H1 (cell line): Measurements from ENCODE around the gene LGALSL. TPM values are rescaled to one million over a fixed set of nuclear protein-coding genes. Genes with fewer than 3 reads are reported as not detected.

Experiments used
- BRCA1 ChIP-seq: IDR thresholded peaks from 2 replicates; pipeline ENCODE4 v1.6.1; 2012; ENCODE audit warnings: low read depth, low read length, improper control_type of control experiment
- CHD2 ChIP-seq: IDR thresholded peaks from 2 replicates; pipeline ENCODE4 v1.6.1; 2012; ENCODE audit warnings: low read length, improper control_type of control experiment
- CHD7 ChIP-seq: fragments of 300-600 bp; sonication (generic); IDR thresholded peaks from 2 replicates; pipeline ENCODE4 v1.7.1; 2012; ENCODE audit warnings: low read length, moderate library complexity, mild to moderate bottlenecking, inconsistent platforms; ENCODE audit not compliant: insufficient replicate concordance
- EP300 ChIP-seq, 2 experiments: IDR thresholded peaks; 1 replicate in 1 of 2; 2 replicates in 1 of 2; pipeline ENCODE4 v1.6.1; 2011 to 2012; ENCODE audit warnings: low read depth in 2 of 2, low read length in 2 of 2, mild to moderate bottlenecking in 2 of 2, borderline replicate concordance in 1 of 2, inconsistent platforms in 1 of 2, moderate library complexity in 1 of 2
- GTF2F1 ChIP-seq: IDR thresholded peaks from 2 replicates; pipeline ENCODE4 v1.6.1; 2012; ENCODE audit warnings: low read depth, low read length, improper control_type of control experiment, borderline replicate concordance
- MAFK ChIP-seq: IDR thresholded peaks from 2 replicates; pipeline ENCODE4 v1.6.1; 2012; ENCODE audit warnings: low read depth, mild to moderate bottlenecking, improper control_type of control experiment, low read length
- RBBP5 ChIP-seq: IDR thresholded peaks from 2 replicates; pipeline ENCODE4 v1.7.1; 2012; ENCODE audit warnings: low read depth, mild to moderate bottlenecking, inconsistent platforms, low read length, moderate library complexity, borderline replicate concordance
- SIRT6 ChIP-seq: IDR thresholded peaks from one replicate; pipeline ENCODE4 v1.7.1; 2012; ENCODE audit warnings: low read length, inconsistent platforms
- SRF ChIP-seq: IDR thresholded peaks from 2 replicates; pipeline ENCODE4 v1.6.1; 2011; ENCODE audit warnings: mild to moderate bottlenecking, low read depth, low read length, moderate library complexity
- TCF12 ChIP-seq: IDR thresholded peaks from 2 replicates; pipeline ENCODE4 v1.6.1; 2011; ENCODE audit warnings: low read depth, mild to moderate bottlenecking, low read length
- polyA plus RNA-seq, 7 experiments: library from polyadenylated mRNA; depleted of rRNA in 3 of 7; stranded (reverse) in 5 of 7; unstranded in 2 of 7; fragments of >200 nt in 5 of 7; fragments of 200-250 nt in 2 of 7; gene quantifications; 1 replicate in 5 of 7; 2 replicates in 1 of 7; 4 replicates in 1 of 7; pipeline versions ENCODE4 v1.2.1 to v1.2.3, GENCODE V29; 2011 to 2013; ENCODE audit warnings: missing spikeins in 2 of 7, mixed read lengths in 2 of 7
- total RNA-seq: library from RNA; stranded (reverse); fragmentation: NEBNext Ultra II Directional; extraction: Animal tissue kit (Norgen Biotek cat#: 25700); gene quantifications from 2 replicates; pipeline ENCODE4 v1.2.1, GENCODE V29; 2021

Gene LGALSL
- total and polyA plus RNA-seq, 2 of the 8 experiments (the other 6 are each of a cell fraction or from before 2014, with no cell fraction given), result 13.6 to 32.3 TPM

GRCh38 chr2:64462940-64463700, 9.2 kb downstream of the LGALSL start (continued):
- TF ChIP-seq CHD7 (no peak), MAFK (no peak), EP300 (IDR thresholded peaks at IDR 0.05; ENCODE audit: borderline replicate concordance in 1 of 2, low read depth in 2 of 2, low read length in 2 of 2) (no peak), BRCA1 (no peak), RBBP5 (no peak), TCF12 (no peak), CHD2 (no peak), GTF2F1 (no peak), SRF (no peak), SIRT6 (no peak)
